ENCODE results near the gene KDM6A.

KDM6A gene

GRCh38 chrX:44958480-44958879, 85.5 kb downstream of the KDM6A start (continued):
- TF ChIP-seq PATZ1 (CRISPR knock-in tag; IDR thresholded peaks at IDR 0.05; ENCODE audit: borderline replicate concordance) (no peak), ZFP3 (CRISPR knock-in tag; IDR thresholded peaks at IDR 0.05) (no peak), CSDC2 (CRISPR knock-in tag; IDR thresholded peaks at IDR 0.05) (no peak), ARNTL (CRISPR knock-in tag; IDR thresholded peaks at IDR 0.05; ENCODE audit: borderline replicate concordance, low read depth) (no peak), CSRNP3 (CRISPR knock-in tag; IDR thresholded peaks at IDR 0.05) (no peak)

GRCh38 chrX:44961817-44962607, 89.0 kb downstream of the KDM6A start:
- TF ChIP-seq CSDC2 (CRISPR knock-in tag; IDR thresholded peaks at IDR 0.05) (no peak), OSR1 (CRISPR knock-in tag; IDR thresholded peaks at IDR 0.05) (no peak), POU6F1 (CRISPR knock-in tag; IDR thresholded peaks at IDR 0.05; ENCODE audit: borderline replicate concordance, low read depth) (no peak), ESRRG (CRISPR knock-in tag; IDR thresholded peaks at IDR 0.05) (no peak), CSRNP3 (CRISPR knock-in tag; IDR thresholded peaks at IDR 0.05) (no peak), PATZ1 (CRISPR knock-in tag; IDR thresholded peaks at IDR 0.05; ENCODE audit: borderline replicate concordance) (no peak), ZFP30 (CRISPR knock-in tag; IDR thresholded peaks at IDR 0.05) (no peak), TCF4 (CRISPR knock-in tag; IDR thresholded peaks at IDR 0.05; ENCODE audit: borderline replicate concordance) (no peak), ZNF8 (CRISPR knock-in tag; IDR thresholded peaks at IDR 0.05) (no peak), RARB (CRISPR knock-in tag; IDR thresholded peaks at IDR 0.05) (no peak), ISL1 (CRISPR knock-in tag; IDR thresholded peaks at IDR 0.05) (no peak), ZNF70 (CRISPR knock-in tag; IDR thresholded peaks at IDR 0.05) (no peak)

GRCh38 chrX:44962944-44963343, 90.0 kb downstream of the KDM6A start:
- no peak for ATAC-seq
- no peak for TF ChIP-seq CSDC2 (CRISPR knock-in tag; IDR thresholded peaks at IDR 0.05)
- no peak for TF ChIP-seq CSRNP3 (CRISPR knock-in tag; IDR thresholded peaks at IDR 0.05)
- no peak for TF ChIP-seq SNAI2 (CRISPR knock-in tag; IDR thresholded peaks at IDR 0.05)
- TF ChIP-seq ZFP3 (CRISPR knock-in tag; IDR thresholded peaks at IDR 0.05): no peak
- TF ChIP-seq POU6F1 (CRISPR knock-in tag; IDR thresholded peaks at IDR 0.05; ENCODE audit: borderline replicate concordance, low read depth): no peak
- TF ChIP-seq OSR1 (CRISPR knock-in tag; IDR thresholded peaks at IDR 0.05): no peak
- no peak for TF ChIP-seq RARB (CRISPR knock-in tag; IDR thresholded peaks at IDR 0.05)
- no peak for TF ChIP-seq TOX (CRISPR knock-in tag; IDR thresholded peaks at IDR 0.05; ENCODE audit: borderline replicate concordance)

More at GRCh38 chrX:44961817-44962607, 89.0 kb downstream of the KDM6A start:
- no peak for ATAC-seq

All from SK-N-SH treated with all-trans-retinoic acid at 6 μM for 48 hours (cell line).